Ovary (tissue), 9 donors: ENCODE data around the gene SBF2. TPM values are rescaled to one million over a fixed set of nuclear protein-coding genes. Genes with fewer than 3 reads are reported as not detected.

Experiments used
- DNase-seq, 5 donors: peaks; one replicate each; pipeline ENCODE4 v3.0.0-alpha.2; 2019 to 2020
- H3K27ac ChIP-seq, 2 donors: fragments of 200-600 bp; one replicate each; pipeline versions ENCODE4 v1.5.1 to v1.8.0; 2019 to 2022
- H3K27me3 ChIP-seq: fragments of 200-600 bp; one replicate; pipeline ENCODE4 v1.8.0; 2022
- H3K36me3 ChIP-seq: fragments of 200-600 bp; sonication (generic); one replicate; pipeline ENCODE4 v1.5.1; 2019
- H3K4me1 ChIP-seq: one replicate; pipeline ENCODE4 v1.8.1; 2013; ENCODE audit warnings: mild to moderate bottlenecking, moderate library complexity; ENCODE audit not compliant: insufficient read depth
- H3K4me3 ChIP-seq: fragments of 200-600 bp; sonication (generic); one replicate; pipeline ENCODE4 v1.5.1; 2017
- H3K9me3 ChIP-seq, 2 donors: fragments of 200-600 bp in 1 of 2; sonication (generic) in 1 of 2; one replicate each; pipeline versions ENCODE4 v1.5.1 to v1.8.1; 2013 to 2019; ENCODE audit warnings: mild to moderate bottlenecking in 1 of 2, moderate library complexity in 1 of 2
- CTCF ChIP-seq, 3 donors: fragments of 450-650 bp in 2 of 3; fragments of 200-600 bp in 1 of 3; IDR thresholded peaks; one replicate each; pipeline versions ENCODE4 v1.5.1 to v1.8.0; 2016 to 2022; ENCODE audit warnings: antibody characterized with exemption in 3 of 3, mild to moderate bottlenecking in 1 of 3
- EP300 ChIP-seq: sonication (generic); formaldehyde crosslinking; IDR thresholded peaks from one replicate; pipeline ENCODE4 v1.6.1; 2017; ENCODE audit warnings: antibody characterized with exemption
- POLR2A ChIP-seq: fragments of 450-650 bp; IDR thresholded peaks from one replicate; pipeline ENCODE4 v1.6.1; 2017; ENCODE audit warnings: antibody characterized with exemption, mild to moderate bottlenecking, moderate library complexity
- WGBS, 3 donors: extraction: QIAGEN DNeasy Blood & Tissue Kit in 1 of 3; methylation state at CpG; one replicate each; pipeline versions ENCODE4 v1.1.5 to v1.1.7; 2013 to 2017; 5-methylcytosine and 5-hydroxymethylcytosine counted together
- intact Hi-C, 4 donors: fragments of 100-400 bp; cut with DNase I; formaldehyde crosslinking; loops; one replicate each; pipeline versions ENCODE4 v1.11.0 to v1.15.1; 2022 to 2023
- polyA plus RNA-seq, 2 donors: library from polyadenylated mRNA; stranded (reverse); fragments of 200-250 nt in 1 of 2; fragments of 350-450 nt in 1 of 2; fragmentation: Illumina TruSeq in 1 of 2; extraction: RNeasy Lipid Tissue Mini Kit (QIAGEN cat#74804) in 1 of 2; gene quantifications; one replicate each; pipeline ENCODE4 v1.2.3, GENCODE V29; 2013 to 2014
- total RNA-seq, 7 donors: library from RNA; depleted of rRNA in 2 of 7; stranded (reverse); fragments of >200 nt in 2 of 7; fragmentation: NEBNext Ultra II Directional in 3 of 7; extraction: Animal tissue kit (Norgen Biotek cat#: 25700) in 3 of 7; gene quantifications; one replicate each; pipeline versions ENCODE4 v1.1.0 to v1.2.4, GENCODE V29; 2016 to 2023
- donor health status: DM: no; HTN: no; CAD: no; lungs with moderate emphysema.
- donor health status: DM: no; HTN: no; CAD: no.
- donor health status: Bipolar disorder and iron deficiency.
- donor health status: DM: yes; HTN: yes; CAD: no.
- donor health status: DM: no; HTN: no; CAD: no.
- donor health status: DM: yes; HTN: yes; CAD: no.

SBF2 gene
- total and polyA plus RNA-seq, 9 donors: 27.4 to 77.5 (median 50.8) TPM

DNA sequence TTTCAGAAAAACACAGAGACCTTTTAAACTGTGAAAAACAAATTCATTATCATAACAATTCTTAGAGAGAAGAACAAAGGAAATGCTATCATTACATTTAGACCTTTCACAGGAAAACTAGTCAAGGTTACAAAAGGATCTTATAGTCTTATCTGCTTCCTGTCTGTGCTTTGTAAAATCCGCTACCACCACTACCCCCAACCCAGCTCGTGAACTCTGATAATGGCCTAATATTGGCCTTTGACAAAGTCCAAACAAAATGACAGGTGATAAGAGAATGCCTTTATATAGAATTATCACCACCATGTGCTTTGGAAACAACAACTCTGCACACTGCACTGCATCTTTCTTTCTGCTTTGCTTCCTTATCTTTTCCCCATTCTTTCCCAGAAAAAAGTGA is 272.5 kb downstream of the SBF2 start:
- Histone ChIP-seq H3K36me3 (no peaks in the 10 kb centered on the region), H3K4me3 (no peak overlapping the region), H3K27me3 (no peaks in the 10 kb centered on the region), H3K27ac (no peak overlapping the region), H3K4me1 (peaks cover 2% of the 10 kb centered on the region), H3K9me3 (no peaks in the 10 kb centered on the region)
- TF ChIP-seq EP300 (no peak), CTCF (IDR thresholded peaks at IDR 0.05) (no peak), POLR2A (no peak)
- DNase-seq: no peak
- intact Hi-C loops: no loop called here
- WGBS, 3 donors: 18 to 51% (median 20%) methylated on average over 2 of the region's 2 CpGs

- Histone ChIP-seq H3K4me1 (peaks cover 2% of the 10 kb centered on the region), H3K27me3 (no peaks in the 10 kb centered on the region), H3K36me3 (no peaks in the 10 kb centered on the region), H3K4me3 (no peak overlapping the region), H3K9me3 (no peaks in the 10 kb centered on the region), H3K27ac (no peak overlapping the region)
- 86 to 92% (median 88%) methylated on average over 7 of the region's 7 CpGs for WGBS, 3 donors
- TF ChIP-seq EP300 (no peak), CTCF (IDR thresholded peaks at IDR 0.05) (no peak), POLR2A (no peak)
- DNase-seq: no peak
- intact Hi-C loops: no loop called here
Measured at GRCh38 chr11:10019906-10020682, 273.9 kb downstream of the SBF2 start.

DNA sequence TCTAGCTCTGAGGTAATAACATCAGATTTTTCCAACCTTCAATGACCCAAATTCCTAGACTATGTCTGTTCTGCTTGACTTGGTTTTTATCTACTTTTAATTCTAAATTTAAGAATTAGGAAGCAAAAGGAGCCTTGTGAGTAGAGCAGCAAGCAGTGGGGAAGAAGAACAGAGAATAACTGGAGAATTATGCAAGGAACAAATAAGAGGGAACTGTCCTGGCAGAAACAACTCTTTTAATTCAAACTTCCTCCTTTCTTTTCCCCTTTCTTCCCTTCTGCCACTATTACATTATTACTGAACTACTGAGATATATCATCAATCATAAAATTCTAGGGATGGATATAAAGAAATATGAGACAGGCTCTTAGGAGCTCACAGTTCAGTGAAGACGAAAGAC is 276.1 kb downstream of the SBF2 start:
- DNase-seq: no peak
- intact Hi-C loops: no loop called here
- WGBS, 3 donors: 96 to 97% (median 96%) methylated on average over 1 of the region's 1 CpG

DNA sequence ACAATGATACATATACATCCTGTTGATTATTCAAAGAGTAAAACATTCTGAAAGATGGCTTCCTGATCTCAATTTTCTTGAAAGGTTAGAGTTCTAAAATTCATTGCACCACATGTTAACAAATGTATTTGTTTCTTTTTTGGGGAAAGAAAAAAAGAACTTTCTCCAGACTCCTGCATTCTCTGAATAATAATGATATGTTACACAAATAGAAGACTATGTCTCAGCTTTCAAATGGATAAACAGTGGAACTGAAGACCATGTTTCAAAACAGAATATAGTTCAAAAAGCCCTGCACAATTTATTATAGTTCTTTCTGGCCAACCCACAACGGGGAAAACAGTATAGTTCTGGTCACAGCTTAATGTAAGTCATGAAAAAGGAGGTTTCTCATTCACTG is 277.0 kb downstream of the SBF2 start:
- H3K4me1 ChIP-seq: peaks cover 2% of the 10 kb centered on the region
- no peaks in the 10 kb centered on the region for H3K9me3 ChIP-seq
- no peak overlapping the region for H3K4me3 ChIP-seq
- no peaks in the 10 kb centered on the region for H3K27me3 ChIP-seq
- intact Hi-C loops: no loop called here
- TF ChIP-seq CTCF (IDR thresholded peaks at IDR 0.05): no peak
- H3K36me3 ChIP-seq: no peaks in the 10 kb centered on the region
- DNase-seq: no peak
- 19 to 52% (median 25%) methylated on average over 1 of the region's 1 CpG for WGBS, 3 donors
- no peak overlapping the region for H3K27ac ChIP-seq

More for the DNA sequence above, 276.1 kb downstream of the SBF2 start:
- H3K36me3 ChIP-seq: no peaks in the 10 kb centered on the region
- H3K9me3 ChIP-seq: no peaks in the 10 kb centered on the region
- peaks cover 2% of the 10 kb centered on the region for H3K4me1 ChIP-seq
- H3K27me3 ChIP-seq: no peaks in the 10 kb centered on the region
- no peak for TF ChIP-seq POLR2A
- no peak for TF ChIP-seq EP300
- no peak for TF ChIP-seq CTCF (IDR thresholded peaks at IDR 0.05)
- H3K4me3 ChIP-seq: no peak overlapping the region
- no peak overlapping the region for H3K27ac ChIP-seq
